Sigmoid colon (tissue), 4 donors: ENCODE measurements around the gene MGMT.

Source experiments
- CTCF ChIP-seq, 4 experiments: fragments of 450-650 bp in 3 of 4; fragments of 200-600 bp in 1 of 4; IDR thresholded peaks; one replicate each; pipeline ENCODE4 v1.5.1; 2016 to 2019; ENCODE audit warnings: antibody characterized with exemption in 4 of 4, mild to moderate bottlenecking in 3 of 4, moderate library complexity in 2 of 4
- EP300 ChIP-seq, 4 donors: sonication (generic); formaldehyde crosslinking; IDR thresholded peaks; one replicate each; pipeline ENCODE4 v1.6.1; 2017; ENCODE audit warnings: antibody characterized with exemption in 4 of 4
- POLR2A ChIP-seq, 2 donors: fragments of 450-650 bp; IDR thresholded peaks; one replicate each; pipeline ENCODE4 v1.6.1; 2016; ENCODE audit warnings: antibody characterized with exemption in 2 of 2, mild to moderate bottlenecking in 2 of 2, moderate library complexity in 2 of 2
- POLR2AphosphoS5 ChIP-seq, 4 donors: sonication (generic); formaldehyde crosslinking; IDR thresholded peaks; one replicate each; pipeline ENCODE4 v1.6.1; 2017; ENCODE audit warnings: antibody characterized with exemption in 4 of 4

- TF ChIP-seq CTCF (IDR thresholded peaks at IDR 0.05) (no peak), EP300 (IDR thresholded peaks at IDR 0.05) (no peak), POLR2AphosphoS5 (IDR thresholded peaks at IDR 0.05) (no peak), POLR2A (IDR thresholded peaks at IDR 0.05) (no peak)
Observed at GRCh38 chr10:129675027-129675769, 208.2 kb downstream of the MGMT start.
